ENCODE results near the gene ZYX.
"Not testable (repeated sequence)": the region's sequence is repeated elsewhere in the genome, so short reads cannot be mapped to it uniquely, and the experiment has no call there.

ZYX gene

DNA sequence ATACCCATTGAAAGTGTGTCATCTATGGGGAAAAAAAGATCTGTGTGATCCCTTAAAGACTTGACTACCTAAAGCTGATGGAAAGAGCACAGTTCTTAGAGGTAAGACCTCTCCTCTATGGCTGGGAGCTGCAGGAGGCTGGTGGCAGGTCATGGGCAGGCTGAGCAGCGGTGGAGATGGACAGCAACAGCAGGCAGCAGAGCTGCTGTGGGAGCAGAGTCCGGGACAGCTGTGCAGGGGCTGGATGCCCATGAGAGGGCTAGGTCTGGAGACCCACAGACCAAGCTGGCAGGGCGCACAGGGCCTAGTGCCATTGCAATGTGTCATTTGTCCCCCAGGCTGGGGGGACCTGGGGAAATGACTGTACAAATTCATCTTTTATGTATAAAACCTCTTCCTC lies 40.9 kb downstream of the ZYX start:
- DNase-seq, result no peak

DNA sequence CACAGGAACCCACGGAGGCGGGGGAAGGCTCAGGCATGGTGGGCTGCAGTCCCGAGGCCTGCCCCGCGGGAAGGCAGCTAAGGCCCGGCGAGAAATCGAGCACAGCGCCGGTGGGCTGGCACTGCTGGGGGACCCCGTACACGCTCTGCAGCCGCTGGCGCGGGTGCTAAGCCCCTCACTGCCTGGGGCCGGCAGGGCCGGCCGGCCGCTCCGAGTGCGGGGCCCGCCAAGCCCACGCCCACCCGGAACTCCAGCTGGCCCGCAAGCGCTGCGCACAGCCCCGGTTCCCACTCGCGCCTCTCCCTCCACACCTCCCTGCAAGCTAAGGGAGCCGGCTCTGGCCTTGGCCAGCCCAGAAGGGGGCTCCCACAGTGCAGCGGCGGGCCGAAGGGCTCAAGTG lies 43.3 kb downstream of the ZYX start:
- DNase-seq, result not testable (repeated sequence)

DNA sequence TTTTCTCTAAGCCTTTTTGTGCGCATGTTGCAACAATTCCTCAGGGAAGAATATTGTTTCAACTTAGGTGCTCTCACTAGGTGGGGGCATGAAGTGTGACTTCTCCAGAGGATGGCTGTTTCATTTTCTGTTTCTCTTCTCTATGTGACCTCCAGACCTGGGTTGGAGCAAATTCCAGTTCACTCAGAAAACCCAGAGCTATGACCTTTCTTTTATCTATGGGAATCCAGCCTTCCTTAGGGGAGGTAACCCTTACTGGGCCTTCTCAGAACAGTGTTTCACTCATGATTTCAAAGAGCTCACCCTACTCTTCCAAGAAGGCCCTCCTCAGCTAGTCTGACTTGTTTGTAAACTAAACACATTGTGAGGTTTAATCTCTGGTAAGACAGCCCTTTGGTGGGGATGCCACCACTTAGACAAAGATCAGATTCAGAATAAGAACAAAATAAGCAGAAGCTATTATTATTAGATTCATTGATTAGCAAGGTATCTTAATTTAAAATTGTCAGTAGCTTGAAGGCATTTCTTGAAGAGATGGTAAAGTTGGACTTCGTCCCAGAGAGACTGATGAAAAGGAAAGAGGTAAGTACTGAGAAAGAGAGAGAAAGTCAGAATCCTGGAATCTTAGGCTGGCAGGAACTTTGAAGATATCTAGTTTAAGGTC lies 45.5 kb downstream of the ZYX start:
- no peak for DNase-seq

DNA sequence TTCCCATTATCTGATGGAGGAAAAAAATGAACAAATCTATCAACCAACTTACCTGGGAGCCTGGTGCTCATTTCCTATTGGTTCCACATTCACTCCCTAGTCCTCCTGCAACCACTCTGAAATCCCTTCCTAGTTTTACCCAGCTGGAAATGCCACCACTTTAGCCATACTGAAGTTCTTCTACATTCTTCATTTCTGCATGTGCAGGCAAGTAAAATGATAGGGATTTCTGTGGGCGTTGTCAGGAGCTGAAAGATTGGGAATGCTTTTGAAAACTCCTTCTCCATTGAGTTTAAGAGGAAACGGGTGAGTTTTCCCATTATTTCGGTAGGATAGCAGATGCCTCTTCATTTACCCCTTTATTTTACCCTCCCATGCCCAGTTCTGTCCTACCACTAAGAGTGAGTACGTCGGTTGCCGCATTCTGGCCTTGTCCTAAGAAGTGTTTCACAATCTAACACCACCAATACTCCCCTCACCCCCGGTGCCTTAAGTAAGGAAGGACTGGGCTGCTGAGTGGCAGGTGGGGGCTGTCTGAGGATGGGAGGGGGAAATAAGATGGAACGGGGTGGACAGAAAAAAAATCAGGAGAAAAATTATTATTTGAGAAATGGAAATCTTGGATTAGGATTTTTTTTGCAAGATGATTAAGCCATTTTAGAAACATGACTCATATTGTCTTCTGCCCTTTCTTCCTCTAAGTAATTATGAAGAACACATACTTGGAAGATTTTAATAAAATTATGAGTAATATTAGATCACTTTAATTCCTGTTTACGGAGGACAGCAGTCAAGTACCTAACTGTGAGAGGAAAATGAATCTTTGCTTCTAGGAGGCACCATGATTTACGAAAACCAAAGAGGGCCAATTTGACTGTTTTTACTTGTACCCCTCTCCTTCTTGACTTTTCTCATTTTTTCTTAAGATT lies 48.9 kb downstream of the ZYX start:
- no peak for DNase-seq

DNA sequence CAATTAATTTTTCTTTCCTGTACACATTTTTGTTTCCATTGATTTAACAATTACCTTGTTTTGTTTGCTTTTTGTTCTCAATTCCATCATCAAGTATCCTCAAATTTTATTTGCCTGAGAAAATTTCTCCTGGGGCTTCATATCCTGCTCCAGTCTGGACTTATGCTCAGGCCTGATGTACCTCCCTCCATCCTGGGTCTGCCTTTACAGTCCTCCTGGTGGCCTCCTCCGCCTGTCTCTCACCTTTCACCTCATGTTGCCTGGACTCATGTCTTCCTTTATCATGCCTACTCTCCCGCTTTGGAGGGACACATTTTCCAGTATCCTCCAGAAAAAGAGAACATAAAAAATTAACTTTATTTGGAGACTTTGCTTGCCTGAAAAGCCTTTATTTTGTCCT lies 50.0 kb downstream of the ZYX start:
- DNase-seq, result no peak

DNA sequence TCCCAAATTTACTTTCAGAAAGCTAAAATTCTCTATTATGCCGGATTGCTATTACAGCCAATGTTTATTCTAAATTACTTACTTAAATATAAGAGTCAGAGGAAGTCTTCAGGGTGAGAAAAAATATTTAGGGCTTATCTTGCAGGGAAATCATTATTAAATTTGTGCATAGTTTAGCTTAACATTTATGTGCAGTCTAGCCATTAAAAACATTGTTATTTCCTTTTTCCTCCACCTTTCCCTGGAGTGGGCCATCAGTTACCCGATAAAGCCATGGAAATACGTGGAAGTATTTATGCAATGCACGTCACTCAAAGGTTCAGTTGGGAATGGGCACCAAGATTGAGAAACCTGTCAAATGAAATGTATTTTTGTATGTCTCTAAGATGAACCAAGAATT lies 52.6 kb downstream of the ZYX start:
- DNase-seq, result no peak

DNA sequence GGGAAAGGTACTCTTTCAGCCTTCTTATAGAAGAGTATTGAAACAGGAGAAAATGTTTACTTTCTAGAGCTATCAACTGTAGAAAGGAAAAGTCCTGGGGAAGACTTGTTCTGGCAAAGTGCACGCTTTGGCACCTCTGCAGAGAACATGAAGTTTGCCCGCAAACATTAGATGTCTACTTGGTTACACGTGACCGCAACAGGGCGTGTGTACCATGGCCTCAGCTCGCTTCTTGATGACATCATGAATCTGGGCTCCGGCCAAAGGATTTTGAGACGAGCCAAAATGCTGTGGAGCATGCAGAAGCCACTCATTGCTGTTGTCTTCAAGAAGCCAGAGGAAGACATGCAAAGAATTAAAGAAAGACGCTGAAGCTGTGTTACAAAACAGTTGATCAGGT lies 53.5 kb downstream of the ZYX start:
- no peak for DNase-seq

DNA sequence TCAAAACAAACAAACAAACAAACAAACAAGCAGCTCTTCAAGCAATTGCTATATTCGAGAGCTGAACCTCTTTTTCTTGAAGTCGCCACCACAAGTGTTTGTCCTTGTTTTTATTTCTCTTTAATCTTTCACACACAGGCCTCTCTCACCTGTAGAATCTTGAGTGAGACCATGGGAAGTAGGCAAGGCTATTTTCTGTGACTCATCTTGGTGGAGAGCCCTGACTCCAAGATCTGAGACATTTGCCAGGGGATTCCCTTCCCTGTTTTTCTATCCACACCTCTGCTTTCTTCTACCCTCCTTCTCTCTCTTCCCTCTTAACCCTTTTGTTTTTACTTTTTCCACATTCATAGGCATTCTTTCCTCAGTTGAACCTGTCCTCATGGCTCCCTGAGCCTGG lies 54.1 kb downstream of the ZYX start:
- no peak for DNase-seq

DNA sequence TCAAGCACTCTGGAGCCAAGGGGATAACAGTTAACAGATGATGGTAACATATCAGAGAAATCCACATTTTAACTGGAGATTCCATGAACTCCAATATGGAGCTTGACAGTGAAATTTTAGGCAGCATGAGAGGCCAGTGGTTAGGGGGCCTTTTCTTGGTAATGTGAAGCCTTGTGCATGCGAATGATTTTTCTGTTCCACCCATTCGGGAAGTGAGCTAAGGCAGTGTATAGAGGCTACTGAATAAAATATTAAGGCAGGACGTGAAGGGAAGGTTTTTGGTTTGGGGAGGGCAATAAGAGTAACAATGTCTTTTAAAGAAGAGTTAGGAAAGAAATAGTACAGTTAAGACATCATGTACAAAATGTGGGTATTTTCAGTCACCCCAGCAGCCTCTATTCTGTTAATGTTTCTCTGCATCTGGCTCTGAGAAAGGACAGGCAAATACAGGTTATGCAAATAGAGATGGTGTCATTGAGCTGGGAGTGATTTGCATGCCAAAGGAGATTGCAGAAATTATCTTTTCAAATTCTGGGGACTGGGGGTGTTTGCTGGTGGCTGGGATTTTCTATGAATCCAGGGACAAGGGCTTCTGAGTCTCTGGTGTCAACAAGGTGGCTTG lies 55.3 kb downstream of the ZYX start:
- DNase-seq, result peak; percentile 33

DNA sequence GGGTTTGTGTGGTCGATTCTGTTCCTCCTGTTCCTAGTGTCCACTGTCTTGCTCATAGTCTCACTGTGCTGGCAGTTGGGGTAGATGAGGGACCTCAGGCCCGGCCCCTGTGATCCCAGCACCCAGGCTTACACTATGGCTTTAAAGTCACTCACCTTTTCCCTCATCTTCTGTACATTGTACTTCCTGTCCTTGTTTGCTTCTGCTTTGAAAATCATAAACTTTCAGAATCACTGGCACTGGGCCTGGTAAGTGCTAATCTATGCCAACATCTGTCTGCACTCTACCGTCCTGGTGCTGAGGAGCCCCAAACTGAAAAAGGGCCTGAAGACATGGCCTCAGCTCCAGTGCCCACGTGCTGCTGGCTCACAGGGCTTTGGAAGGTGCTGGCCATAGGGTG lies 56.4 kb downstream of the ZYX start:
- no peak for DNase-seq

DNA sequence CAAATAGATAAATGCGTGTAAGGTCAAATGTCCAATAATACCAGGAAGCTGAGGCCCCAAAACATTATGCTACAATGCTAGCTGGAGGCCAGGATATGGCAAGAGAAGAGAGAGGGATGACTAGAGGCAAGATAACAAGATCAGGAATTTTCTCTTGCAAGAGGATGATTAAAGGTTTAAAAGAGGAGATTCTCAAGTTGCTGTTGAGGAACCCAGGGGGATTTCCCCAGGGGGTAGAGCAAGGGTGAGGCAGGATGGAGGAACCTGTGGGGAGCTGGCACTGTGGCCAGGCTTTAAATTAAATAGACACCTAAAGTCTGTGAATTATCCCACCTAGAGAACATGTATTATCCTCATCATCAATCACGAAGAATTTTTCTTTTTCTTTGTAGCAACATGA lies 58.7 kb downstream of the ZYX start:
- no peak for DNase-seq

Data from NCI-H1048 (cell line).